ENCODE data around the gene AP3B2.

The AP3B2 gene

GRCh38 chr15:82625136-82625535, 84.5 kb downstream of the AP3B2 start:
- no peak for TF ChIP-seq GATA1 (IDR thresholded peaks at IDR 0.05; ENCODE audit: low read depth, low read length)
- TF ChIP-seq POLR2A (IDR thresholded peaks at IDR 0.05; ENCODE audit: low read length) = no peak
- DNase-seq = no peak

GRCh38 chr15:82624438-82624837, 85.2 kb downstream of the AP3B2 start:
- no peak for DNase-seq
- TF ChIP-seq GATA1 (IDR thresholded peaks at IDR 0.05; ENCODE audit: low read depth, low read length) (no peak), POLR2A (IDR thresholded peaks at IDR 0.05; ENCODE audit: low read length) (no peak)

GRCh38 chr15:82624008-82624407, 85.7 kb downstream of the AP3B2 start:
- DNase-seq = no peak
- TF ChIP-seq GATA1 (IDR thresholded peaks at IDR 0.05; ENCODE audit: low read depth, low read length) (no peak), POLR2A (IDR thresholded peaks at IDR 0.05; ENCODE audit: low read length) (no peak)

GRCh38 chr15:82621970-82622369, 87.7 kb downstream of the AP3B2 start:
- TF ChIP-seq GATA1 (IDR thresholded peaks at IDR 0.05; ENCODE audit: low read depth, low read length) = no peak
- TF ChIP-seq POLR2A (IDR thresholded peaks at IDR 0.05; ENCODE audit: low read length) = no peak
- peak in 1 of 2 experiments; percentile 10 for DNase-seq

GRCh38 chr15:82613747-82614146, 95.9 kb downstream of the AP3B2 start:
- TF ChIP-seq GATA1 (IDR thresholded peaks at IDR 0.05; ENCODE audit: low read depth, low read length) (no peak), POLR2A (IDR thresholded peaks at IDR 0.05; ENCODE audit: low read length) (no peak)
- DNase-seq = no peak

GRCh38 chr15:82611348-82611747, 98.3 kb downstream of the AP3B2 start:
- no peak for DNase-seq
- no peak for TF ChIP-seq GATA1 (IDR thresholded peaks at IDR 0.05; ENCODE audit: low read depth, low read length)
- TF ChIP-seq POLR2A (IDR thresholded peaks at IDR 0.05; ENCODE audit: low read length) = no peak
